GM18520 (cell line): ENCODE measurements around the gene TOLLIP.

Source experiments
- ATAC-seq: cut with Tn5 transposase; IDR thresholded peaks from one replicate; pipeline ENCODE4 v1.9.1; 2021; ENCODE audit not compliant: unreplicated experiment

The TOLLIP gene

DNA sequence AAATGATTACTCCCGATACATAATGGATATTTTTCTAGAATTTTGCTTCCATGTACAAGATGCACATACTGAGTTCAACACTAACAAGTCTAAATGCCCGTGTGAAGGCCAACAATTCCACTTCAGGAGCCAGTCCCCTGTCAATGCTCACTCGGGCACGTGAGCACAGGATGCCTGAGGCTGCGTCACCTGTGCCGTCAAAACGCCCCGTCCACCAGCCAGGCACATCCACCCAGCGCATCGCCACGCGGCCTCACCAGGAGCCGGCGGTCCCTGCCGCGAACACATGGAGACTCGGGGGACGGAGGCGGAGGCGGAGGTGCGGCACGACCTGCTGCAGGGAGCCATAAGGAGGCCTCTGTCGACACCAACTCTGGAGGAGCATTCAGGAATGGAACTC, 9.8 kb downstream of the TOLLIP start:
- no peak for ATAC-seq

DNA sequence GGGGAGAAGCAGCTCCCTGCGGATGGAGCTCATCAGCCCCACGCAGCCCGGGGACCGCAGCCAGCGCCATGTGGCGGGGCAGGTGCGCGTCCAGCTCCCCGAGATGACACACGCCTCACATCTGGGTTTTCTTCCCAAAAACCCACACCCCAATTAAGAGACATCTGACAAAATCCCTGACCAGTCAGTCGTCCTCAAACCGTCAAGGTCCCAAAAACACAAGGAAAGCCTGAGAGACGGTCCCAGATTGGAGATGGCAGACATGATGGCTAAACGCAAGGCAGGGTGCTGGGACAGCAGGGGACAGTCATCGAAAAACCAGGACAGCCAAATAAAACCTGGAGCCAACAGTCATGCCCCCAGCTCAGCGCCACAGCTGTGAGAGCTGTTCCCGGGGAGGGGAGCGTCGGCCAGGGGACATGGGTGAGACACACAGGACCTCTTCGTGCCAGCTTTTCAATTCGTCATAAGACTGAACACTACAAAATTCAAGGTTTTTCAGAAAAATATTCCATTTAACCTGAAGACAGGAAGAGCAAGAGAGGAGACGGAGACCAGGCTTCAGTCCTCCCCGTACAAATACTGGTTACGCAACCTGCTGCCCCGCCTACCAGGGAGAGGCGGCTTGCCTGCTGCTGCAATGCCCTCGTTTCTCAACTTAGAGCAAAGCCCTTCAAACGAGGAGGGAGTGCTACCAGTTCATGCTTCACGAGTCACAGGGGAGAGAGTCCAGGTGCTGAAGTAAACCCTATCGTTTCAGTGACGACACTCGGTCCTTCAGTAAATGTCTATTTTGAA, 10.5 kb downstream of the TOLLIP start:
- ATAC-seq: no peak

DNA sequence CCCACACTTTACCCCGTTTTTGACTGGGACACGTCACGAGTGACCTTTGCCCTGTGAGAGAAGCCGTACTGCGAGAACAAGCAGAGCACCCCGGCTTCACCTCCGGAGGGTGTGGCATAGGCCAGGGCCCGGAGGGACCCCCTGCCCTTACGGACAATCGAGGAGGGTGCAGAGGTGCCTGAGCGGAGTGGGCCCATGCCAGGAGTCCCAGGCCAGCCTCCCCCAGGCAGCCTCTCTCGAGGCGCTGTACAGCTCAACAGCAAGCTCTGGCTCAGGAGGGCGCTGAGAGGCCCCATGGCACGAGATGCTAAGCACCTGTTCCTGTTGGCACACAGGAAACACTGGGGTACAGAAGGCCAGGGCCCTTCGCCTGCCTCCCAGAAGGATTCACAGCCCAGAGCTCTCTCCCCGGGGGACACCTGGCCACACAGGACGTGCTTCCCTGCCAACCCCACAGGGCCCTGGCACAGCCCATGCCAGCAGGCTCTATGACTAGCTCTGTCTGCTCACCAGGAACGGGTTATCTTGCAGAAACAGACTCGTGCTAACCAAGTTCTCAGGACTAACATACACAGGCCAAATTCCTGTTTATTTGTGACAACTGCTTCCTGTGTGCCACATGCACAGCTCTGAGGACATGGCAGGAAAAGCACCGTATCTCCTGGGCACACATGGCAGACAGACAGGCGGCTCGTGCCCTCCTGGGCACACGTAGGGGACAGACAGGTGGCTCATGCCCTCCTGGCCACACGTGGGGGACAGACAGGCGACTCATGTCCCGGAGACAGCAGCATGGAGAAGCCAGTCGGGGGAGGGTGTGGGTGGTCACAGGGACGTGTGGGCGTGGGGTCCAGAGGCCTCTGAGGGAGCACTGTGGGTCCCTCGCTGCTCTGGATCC, 11.6 kb downstream of the TOLLIP start:
- no peak for ATAC-seq

DNA sequence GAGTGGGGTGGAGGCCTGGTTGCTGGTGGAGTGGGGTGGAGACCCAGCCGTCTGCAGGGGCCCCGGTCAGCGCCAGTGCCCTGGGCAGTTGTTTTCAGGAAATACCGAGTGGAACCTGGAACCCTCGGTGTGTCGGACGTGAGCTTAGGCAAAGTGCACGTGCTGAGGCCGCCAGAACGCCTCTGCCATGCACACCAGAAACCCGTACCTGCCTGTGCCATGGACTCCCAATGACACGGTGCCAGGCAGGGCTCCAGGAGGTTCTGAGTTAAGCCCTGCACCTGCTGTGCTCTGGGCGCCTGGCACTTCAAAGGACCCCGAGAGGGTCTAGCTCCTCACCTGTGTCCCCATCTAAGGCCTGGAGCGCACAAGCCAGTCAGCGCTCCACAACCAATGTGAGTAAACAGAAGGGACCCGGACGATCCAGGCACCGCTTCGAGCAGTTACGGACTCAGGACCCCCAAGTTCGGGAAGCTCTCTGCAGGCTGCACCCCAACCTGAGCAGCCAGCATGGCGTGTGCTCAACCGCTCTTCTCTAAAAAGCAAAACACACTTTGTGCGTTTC, 12.3 kb downstream of the TOLLIP start:
- ATAC-seq: no peak

DNA sequence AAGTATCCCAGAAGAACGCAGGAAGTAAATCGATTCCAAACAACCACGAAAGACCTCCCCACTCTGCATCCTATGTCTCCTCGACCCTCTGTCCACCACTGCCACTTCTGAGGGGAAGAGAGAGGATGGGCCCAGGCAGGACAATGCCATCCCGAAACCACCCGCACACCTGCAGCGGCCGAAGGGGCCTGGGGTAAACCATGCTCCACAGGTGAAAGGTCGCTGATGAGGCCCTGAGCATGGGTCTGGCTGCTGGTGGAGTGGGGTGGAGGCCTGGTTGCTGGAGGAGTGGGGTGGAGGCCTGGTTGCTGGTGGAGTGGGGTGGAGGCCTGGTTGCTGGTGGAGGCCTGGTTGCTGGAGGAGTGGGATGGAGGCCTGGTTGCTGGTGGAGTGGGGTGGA, 13.1 kb downstream of the TOLLIP start:
- no peak for ATAC-seq

DNA sequence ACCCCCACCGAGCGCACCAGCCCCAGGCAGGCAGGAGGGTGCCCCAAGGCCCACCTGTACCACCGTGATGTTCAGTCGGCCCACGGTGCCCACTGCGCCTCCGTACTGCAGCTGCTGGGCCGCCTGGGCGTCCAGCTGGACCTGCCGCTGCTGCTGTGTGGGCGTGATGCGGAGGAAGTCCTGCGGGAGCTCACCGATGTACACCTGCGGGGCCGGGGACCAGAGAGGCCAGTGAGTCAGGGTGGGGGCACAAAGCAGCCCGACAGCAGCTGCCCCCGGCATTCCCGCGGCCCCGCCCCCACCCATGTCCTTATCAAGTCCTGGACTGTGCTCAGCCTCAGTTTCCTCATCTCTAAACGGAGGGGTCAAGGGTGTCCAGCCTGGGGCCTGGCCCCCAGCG, 13.8 kb downstream of the TOLLIP start:
- no peak for ATAC-seq

DNA sequence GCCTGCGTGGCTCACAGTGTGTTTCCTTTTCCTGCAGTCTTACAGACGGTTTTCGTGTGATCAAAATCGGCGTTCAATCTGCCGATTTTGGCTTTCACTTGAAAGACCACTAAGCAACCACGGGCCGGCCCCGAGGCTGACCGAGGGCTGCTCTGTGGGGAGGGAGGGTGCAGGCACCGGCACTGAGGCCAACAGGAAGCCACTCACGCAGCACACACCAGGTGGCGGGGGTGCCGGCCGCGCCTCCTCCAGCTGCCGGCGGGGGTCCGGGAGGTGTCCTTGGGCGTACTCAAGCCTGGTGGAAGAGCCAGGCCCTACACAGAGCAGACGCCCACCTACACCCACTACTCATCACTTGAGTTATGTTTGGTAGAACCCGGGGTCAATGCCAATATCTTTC, 14.3 kb downstream of the TOLLIP start:
- ATAC-seq: no peak

DNA sequence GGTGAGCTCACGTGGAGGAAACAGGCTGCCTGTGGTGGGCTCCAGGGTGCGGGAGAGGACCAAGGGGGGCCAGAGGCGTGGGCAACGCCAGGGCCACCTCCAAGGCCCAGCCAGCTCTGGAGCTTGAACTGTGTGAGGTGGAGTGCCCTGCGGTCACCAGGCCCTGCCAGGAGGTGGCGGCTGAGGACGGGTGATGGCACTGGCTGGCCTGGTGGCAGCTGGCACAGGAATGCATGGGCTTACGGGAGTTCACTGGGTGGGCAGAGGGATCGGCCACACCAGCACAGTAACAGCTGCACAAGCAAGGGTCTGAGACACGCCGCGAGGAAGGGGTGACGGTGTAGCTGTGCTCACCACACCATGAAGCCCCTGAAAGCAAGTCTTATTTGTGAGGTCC, 15.8 kb downstream of the TOLLIP start:
- no peak for ATAC-seq

DNA sequence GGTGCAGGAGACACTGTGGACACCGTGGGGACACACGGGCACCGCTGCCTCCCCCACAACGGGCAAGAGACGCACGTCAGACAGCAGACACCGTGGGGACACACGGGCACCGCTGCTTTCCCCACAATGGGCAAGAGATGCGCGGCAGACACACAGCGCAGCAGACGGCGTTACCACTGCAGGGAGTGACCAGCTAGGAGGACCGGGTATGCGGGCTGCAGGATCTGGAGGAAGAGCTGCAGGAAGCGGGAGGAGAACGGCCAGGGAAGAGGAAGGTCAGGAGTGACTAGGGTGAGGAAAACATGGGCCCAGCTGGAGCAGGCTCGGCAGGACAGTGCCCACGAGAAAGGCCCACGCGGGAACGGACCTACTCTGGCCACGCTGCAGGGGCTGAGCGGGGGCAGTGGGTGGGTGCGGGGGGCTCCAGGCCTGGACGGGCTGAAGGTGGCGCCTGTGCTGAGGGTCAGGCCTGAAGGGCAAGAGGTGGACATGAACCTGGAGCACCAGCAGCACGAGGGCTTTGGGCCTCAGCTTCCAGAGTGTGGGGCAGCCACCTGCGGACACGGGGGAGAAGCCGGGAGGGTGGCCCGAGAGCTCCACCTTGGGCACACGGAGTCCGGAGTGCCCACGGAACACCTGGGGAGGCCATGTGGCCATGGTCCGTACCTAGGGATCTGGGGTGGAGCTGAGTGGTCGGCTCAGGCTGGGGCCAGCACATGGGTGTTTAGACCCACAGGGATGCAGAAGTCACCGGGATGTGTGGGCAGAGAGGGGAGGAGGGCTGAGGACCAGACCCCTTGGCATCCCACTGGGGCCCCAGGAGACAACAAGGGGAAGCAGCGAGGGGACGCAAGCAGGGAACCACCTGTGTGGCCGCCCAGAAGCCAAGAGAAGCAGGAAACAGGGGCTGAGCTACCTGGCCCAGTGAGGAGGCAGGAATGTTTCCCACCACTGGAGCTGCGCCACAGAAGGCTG, 16.5 kb downstream of the TOLLIP start:
- no peak for ATAC-seq

DNA sequence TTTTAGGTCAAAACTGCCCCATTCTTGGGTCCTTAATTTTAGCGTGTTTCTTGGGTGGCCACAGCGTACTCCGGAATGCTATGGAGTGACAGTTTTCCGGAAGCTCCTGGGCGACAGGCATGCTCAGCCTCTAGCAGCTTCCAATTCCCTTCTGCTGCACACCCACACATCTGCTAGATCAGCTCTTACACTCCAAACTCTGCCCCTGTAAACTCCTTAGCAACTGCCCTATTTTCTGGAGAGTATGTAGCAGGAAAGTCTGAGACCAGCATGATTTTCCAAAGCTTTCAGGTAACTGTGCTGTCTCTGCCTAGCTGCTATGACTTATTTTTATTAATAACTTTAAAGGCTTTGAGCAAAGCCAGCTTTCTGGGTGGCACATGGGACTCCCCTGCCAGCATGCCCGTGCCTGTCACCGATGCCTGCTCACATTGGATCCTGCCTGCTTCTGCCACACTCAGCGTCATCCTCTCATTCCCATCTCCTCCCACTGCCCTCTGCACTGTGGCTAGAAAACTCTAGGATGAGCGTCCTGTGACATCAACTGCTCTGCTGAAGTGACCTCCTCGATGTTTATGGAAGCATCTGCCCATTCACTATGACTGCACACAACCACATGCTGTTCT, 17.3 kb downstream of the TOLLIP start:
- no peak for ATAC-seq

DNA sequence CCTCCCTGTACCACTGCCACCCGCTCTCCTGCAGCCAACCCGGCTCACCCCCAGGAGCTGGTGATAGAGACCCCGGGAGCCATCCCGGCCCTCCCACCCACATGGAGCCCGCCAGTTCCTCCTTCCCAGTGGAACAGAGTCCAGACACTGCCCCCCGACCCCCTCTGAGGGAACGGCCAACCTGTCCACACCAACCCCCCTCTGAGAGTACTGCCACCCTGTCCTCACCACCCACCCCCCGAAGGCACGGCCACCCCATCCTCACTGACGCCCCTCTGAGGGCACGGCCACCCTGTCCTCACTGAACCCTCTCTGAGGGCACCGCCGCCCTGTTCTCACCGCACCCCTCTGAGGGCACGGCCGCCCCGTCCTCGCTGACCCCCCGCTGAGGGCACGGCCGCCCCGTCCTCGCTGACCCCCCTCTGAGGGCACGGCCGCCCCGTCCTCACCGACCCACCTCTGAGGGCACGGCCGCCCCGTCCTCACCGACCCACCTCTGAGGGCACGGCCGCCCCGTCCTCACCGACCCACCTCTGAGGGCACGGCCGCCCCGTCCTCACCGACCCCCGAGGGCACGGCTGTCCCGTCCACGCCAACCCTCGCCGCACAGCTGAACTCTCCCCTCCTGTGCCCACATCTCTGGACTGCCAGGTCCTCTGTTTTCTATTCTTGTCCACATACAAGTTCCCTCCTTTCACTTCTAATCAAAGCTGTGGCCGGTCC, 18.0 kb downstream of the TOLLIP start:
- no peak for ATAC-seq

DNA sequence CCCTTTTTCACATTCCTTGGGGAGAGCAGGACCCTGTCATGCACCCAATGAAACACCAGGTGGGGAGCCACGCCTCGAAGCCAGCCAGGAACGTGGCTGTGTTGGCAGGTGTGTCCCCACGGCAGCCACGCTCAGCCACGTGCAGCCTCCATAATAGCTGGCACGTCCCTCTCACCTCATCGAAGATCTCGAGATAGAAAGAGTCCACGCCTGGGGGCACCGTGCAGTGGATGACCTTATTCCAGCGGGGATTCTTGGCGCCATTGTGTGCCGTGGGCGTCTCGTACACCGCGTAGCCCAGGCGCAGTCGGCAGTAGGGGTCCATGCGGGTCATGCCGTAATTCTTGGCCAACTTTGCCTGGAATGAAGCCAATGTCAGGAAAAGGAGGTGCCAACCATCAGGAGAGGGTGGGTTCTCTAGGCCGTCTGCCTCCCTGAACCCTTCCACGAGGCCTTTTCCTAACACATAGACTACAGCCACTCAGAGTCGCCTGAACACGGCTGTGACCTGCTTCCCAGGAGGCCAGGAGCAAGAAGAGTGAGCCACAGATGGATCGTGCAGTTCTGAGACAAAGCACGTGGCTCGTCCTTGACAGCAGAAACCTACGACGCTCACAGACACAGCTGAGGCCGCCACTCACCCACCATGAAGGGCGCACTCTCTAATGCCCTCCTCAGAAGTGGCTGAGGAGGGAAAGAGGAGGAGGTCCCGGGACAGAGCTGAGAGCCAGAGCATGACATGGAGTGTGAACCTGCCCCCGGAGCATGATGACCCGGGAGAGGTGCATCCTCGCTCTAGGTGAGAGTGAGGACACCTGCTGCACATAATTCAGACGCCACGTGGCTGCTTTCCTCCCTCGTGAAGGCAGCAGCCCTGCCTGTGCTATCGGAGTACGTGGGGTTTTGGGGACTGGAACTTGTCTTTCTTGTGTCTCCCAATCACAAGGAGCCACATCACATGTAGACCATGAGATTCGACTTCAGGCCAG, 19.1 kb downstream of the TOLLIP start:
- no peak for ATAC-seq

DNA sequence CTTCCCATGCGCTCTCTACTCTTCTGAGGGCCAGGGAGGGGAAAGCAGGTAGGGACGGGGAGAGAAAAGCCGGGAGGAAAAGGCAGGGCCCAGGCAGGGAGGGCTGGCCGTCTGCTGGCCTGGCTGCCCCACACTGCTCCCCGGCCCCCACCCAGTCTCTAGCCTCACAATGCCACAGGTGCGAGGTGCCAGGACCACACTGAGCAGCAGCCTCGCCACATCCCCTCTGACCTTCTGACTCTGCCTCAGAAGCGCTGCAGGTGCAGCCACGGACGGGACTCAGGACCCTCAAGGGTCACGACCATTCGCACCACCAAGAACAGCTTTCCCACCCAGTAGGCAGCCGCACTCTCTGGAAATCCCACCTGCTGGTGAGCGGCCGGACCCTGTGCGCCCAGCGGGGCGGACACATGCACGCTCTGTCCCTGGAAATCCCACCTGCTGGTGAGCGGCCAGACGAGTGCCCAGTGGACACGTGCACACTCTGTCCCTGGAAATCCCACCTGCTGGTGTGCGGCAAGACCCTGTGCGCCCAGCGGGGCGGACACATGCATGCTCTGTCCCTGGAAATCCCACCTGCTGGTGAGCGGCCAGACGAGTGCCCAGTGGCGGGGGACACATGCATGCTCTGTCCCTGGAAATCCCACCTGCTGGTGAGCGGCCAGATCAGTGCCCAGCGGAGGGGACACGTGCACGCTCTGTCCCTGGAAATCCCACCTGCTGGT, 20.1 kb downstream of the TOLLIP start:
- no peak for ATAC-seq

DNA sequence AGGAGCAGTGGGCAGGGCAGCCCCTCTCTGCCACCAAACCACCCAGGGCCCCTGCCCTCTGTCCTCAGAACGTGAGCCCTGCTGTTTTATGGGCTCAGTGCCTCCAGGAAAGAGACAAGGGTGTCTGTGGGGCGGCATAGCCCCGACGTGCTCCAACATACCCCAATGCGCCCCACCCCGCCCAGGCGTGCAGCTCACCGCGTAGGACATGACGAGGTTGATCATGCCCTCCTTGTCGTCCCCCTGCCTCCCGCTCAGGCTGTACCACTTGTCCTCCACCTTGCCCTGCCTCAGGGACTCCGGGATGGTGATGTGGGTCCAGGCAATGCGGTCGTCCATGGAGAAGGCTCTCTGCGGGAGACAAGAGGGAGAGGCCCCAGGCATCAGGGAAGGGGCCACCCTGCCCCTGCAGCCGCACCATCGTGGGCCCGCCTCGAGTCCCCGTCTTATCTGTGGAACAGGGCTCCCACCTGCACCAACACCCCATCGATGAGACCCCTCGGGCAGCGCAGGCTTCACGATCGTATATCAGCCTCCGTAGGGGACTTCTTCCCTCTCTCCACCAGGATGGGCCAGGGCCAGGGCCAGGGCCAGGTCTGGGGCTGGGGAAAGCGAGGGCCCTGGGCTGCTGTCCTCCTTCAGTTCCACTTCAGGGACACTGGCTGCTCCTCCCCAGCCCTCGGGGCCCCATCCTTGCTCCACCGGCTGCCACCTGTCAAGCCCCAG, 20.8 kb downstream of the TOLLIP start:
- no peak for ATAC-seq

DNA sequence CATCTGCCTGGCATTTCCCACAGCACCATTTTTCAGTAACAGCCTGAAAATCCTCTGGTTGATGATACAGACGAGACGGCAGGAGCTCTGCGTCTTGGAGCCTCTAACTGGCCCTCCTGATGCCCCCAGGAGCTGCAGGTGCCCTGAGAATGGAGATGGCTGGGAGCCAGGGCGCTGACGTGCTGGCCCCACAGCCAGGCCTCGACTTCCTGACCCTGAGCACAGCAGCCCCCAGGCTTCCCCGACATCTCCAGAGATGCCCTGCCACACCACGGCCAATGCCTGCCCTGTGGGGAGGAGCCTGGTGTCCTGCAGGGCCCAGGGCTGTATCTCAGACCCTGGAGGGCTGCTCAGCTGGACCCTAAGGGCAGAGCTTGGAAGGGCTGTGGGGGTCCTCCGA, 21.5 kb downstream of the TOLLIP start:
- ATAC-seq: no peak

DNA sequence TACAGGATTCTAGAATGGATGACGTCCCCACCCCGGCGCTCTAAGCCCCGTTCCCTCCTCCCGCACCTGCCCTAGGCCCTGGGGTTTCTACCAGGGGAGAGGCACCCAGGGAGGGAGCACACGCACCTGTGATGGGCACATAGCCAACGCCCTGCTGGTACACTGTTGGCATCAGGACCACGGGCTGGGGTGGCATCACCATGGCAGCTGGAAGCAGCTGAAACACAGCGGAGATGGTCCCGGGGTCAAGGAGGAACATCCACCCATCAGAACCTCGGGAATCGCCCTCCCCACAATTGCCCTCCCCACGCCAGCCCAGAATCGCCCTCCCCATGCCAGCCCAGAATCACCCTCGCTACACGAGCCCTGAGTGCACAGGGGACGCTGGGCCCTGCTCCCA, 23.6 kb downstream of the TOLLIP start:
- ATAC-seq: no peak

DNA sequence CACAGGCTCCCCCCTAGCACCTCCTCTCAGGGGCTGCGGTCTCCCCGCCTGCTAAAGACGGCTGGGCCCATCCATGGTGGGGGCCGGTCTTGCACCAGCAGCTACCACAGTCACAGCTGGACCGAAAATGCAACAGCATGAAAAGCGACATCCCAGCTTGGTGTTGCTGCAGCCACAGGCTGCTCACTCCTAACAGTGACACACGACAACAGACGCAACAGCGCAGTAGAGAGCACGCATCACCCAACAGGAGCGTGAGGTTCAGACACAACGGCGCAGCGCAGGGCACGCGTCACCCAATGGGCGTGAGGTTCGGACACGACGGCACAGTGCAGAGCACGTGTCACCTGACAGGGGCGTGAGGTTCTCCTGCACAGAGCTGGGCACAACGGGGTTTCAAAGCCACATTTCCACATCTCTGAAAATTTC, 24.1 kb downstream of the TOLLIP start:
- no peak for ATAC-seq
